Fibroblast of pulmonary artery (primary cell): Measurements from ENCODE around the gene NEURL2.
A peak's percentile ranks its signal among the peaks of the same experiment; 100 is the strongest.
"Not testable (repeated sequence)": the region's sequence is repeated elsewhere in the genome, so short reads cannot be mapped to it uniquely, and the experiment has no call there.

Experiments used
- DNase-seq: peaks from one replicate; pipeline ENCODE4 v3.0.0-alpha.2; 2010; ENCODE audit warnings: low read depth
- H3K4me3 ChIP-seq: replicated peaks from 2 replicates; pipeline ENCODE4 v1.5.1; 2011; ENCODE audit warnings: low read depth, mild to moderate bottlenecking, control low read depth, low read length, moderate library complexity
- CTCF ChIP-seq: IDR thresholded peaks from 2 replicates; pipeline ENCODE4 v1.5.1; 2011; ENCODE audit warnings: mild to moderate bottlenecking, control low read depth, low read length, inconsistent platforms; ENCODE audit errors: missing control alignments

NEURL2 gene

GRCh38 chr20:45878076-45878761 is 12.8 kb downstream of the NEURL2 start:
- H3K4me3 ChIP-seq, result no peak overlapping the region
- no peak for TF ChIP-seq CTCF
- no peak for DNase-seq

GRCh38 chr20:45874576-45874975 is 16.4 kb downstream of the NEURL2 start:
- H3K4me3 ChIP-seq, result no peak overlapping the region
- no peak for TF ChIP-seq CTCF
- no peak for DNase-seq

GRCh38 chr20:45874104-45874481 is 16.9 kb downstream of the NEURL2 start:
- not testable (repeated sequence) for DNase-seq, H3K4me3 ChIP-seq

- no peak for DNase-seq
- no peak overlapping the region for H3K4me3 ChIP-seq
- TF ChIP-seq CTCF, result no peak
Observed at GRCh38 chr20:45873409-45874103, 17.5 kb downstream of the NEURL2 start.

GRCh38 chr20:45872626-45873025 is 18.4 kb downstream of the NEURL2 start:
- H3K4me3 ChIP-seq, result no peak overlapping the region
- no peak for DNase-seq
- TF ChIP-seq CTCF, result no peak

GRCh38 chr20:45867819-45868176 is 23.2 kb downstream of the NEURL2 start:
- H3K4me3 ChIP-seq, result no peak overlapping the region
- DNase-seq, result peak; percentile 40
- TF ChIP-seq CTCF, result no peak

- TF ChIP-seq CTCF, result no peak
- H3K4me3 ChIP-seq, result no peak overlapping the region
- no peak for DNase-seq
Observed at GRCh38 chr20:45867136-45867818, 23.7 kb downstream of the NEURL2 start.
